AG09319 (cell line): ENCODE data around the gene PMPCB.

Experiments used
- DNase-seq: peaks from one replicate; pipeline ENCODE4 v3.0.0-alpha.2; 2010; ENCODE audit warnings: low read depth; ENCODE audit errors: extremely low read depth
- CTCF ChIP-seq: IDR thresholded peaks from 2 replicates; pipeline ENCODE4 v1.5.1; 2011; ENCODE audit warnings: low read depth, mild to moderate bottlenecking, inconsistent platforms, low read length, moderate library complexity

The PMPCB gene

GRCh38 chr7:103344453-103345149 lies 47.4 kb downstream of the PMPCB start, which contains the start of gene DNAJC2:
DNAJC2 (minus strand) TSS chr7:103344767; CDS start chr7:103344622, 145 bp downstream.
- TF ChIP-seq CTCF = no peak
- DNase-seq = peak; percentile 82

GRCh38 chr7:103346396-103346795 lies 49.2 kb downstream of the PMPCB start:
- TF ChIP-seq CTCF = no peak
- no peak for DNase-seq

- TF ChIP-seq CTCF = no peak
Observed at GRCh38 chr7:103347507-103348267, 50.5 kb downstream of the PMPCB start, which contains the start of gene PSMC2. PSMC2 (plus strand) TSS chr7:103347643; CDS start chr7:103347712, 69 bp downstream.

GRCh38 chr7:103348452-103348851 lies 51.2 kb downstream of the PMPCB start:
- TF ChIP-seq CTCF = no peak
- no peak for DNase-seq

More at GRCh38 chr7:103347507-103348267, 50.5 kb downstream of the PMPCB start, which contains the start of gene PSMC2:
- peak; percentile 71 for DNase-seq

GRCh38 chr7:103348959-103349358 lies 51.7 kb downstream of the PMPCB start:
- DNase-seq = no peak
- no peak for TF ChIP-seq CTCF

GRCh38 chr7:103349805-103350204 lies 52.6 kb downstream of the PMPCB start:
- no peak for TF ChIP-seq CTCF
- no peak for DNase-seq
